OCI-LY1 (cell line): ENCODE results near the gene C6orf141.

Source experiments
- H2AFZ ChIP-seq: fragments of 200-600 bp; sonication (generic), shearing (Covaris generic); 2 replicates; pipeline ENCODE4 v1.6.0; 2014; ENCODE audit warnings: antibody characterized with exemption, mild to moderate bottlenecking, low read length
- H3F3A ChIP-seq: fragments of 200-600 bp; sonication (generic), shearing (Covaris generic); 2 replicates; pipeline ENCODE4 v1.6.0; 2014; ENCODE audit warnings: mild to moderate bottlenecking, antibody characterized with exemption, low read length, moderate library complexity; ENCODE audit not compliant: insufficient read depth
- H3K27ac ChIP-seq: fragments of 200-600 bp; sonication (generic); 2 replicates; pipeline ENCODE4 v1.5.1; 2014; ENCODE audit warnings: low read length, mixed run types, mild to moderate bottlenecking, low read depth; ENCODE audit not compliant: poor library complexity, severe bottlenecking
- H3K27me3 ChIP-seq: fragments of 200-600 bp; sonication (generic); 2 replicates; pipeline ENCODE4 v1.6.0; 2014; ENCODE audit warnings: antibody characterized with exemption, mild to moderate bottlenecking, low read length, moderate library complexity; ENCODE audit not compliant: insufficient read depth
- H3K36me3 ChIP-seq: fragments of 200-600 bp; sonication (generic); 2 replicates; pipeline ENCODE4 v1.6.1; 2014; ENCODE audit warnings: mild to moderate bottlenecking, antibody characterized with exemption, low read length, moderate library complexity, mixed read lengths; ENCODE audit not compliant: insufficient read depth
- H3K4me1 ChIP-seq: fragments of 200-600 bp; sonication (generic); 2 replicates; pipeline ENCODE4 v1.5.1; 2014; ENCODE audit warnings: mild to moderate bottlenecking, low read length, moderate library complexity; ENCODE audit not compliant: insufficient read depth, severe bottlenecking
- H3K4me2 ChIP-seq: fragments of 200-600 bp; sonication (generic), shearing (Covaris generic); 2 replicates; pipeline ENCODE4 v1.6.1; 2014; ENCODE audit warnings: low read length
- H3K4me3 ChIP-seq: fragments of 200-600 bp; sonication (generic); 2 replicates; pipeline ENCODE4 v1.5.1; 2014; ENCODE audit warnings: low read length, low read depth, mild to moderate bottlenecking, mixed read lengths; ENCODE audit not compliant: poor library complexity, severe bottlenecking
- H3K79me2 ChIP-seq: fragments of 200-600 bp; shearing (Covaris generic); 2 replicates; pipeline ENCODE4 v1.6.1; 2016; ENCODE audit warnings: mixed run types, low read length, mixed read lengths; ENCODE audit not compliant: insufficient read depth
- H3K9ac ChIP-seq: fragments of 200-600 bp; sonication (generic), shearing (Covaris generic); 2 replicates; pipeline ENCODE4 v1.6.1; 2014; ENCODE audit warnings: mild to moderate bottlenecking, low read length, mixed read lengths
- H3K9me2 ChIP-seq: fragments of 200-600 bp; sonication (generic), shearing (Covaris generic); 2 replicates; pipeline ENCODE4 v1.6.1; 2014; ENCODE audit warnings: low read depth, mild to moderate bottlenecking, low read length, mixed read lengths
- H3K9me3 ChIP-seq: fragments of 200-600 bp; shearing (Covaris generic); 2 replicates; pipeline ENCODE4 v1.6.1; 2014; ENCODE audit warnings: low read length, mixed read lengths
- H4K20me1 ChIP-seq: fragments of 200-600 bp; sonication (generic), shearing (Covaris generic); 2 replicates; pipeline ENCODE4 v1.6.0; 2016; ENCODE audit warnings: mild to moderate bottlenecking, low read length; ENCODE audit not compliant: insufficient read depth
- EZH2 ChIP-seq: fragments of 200-600 bp; sonication (generic), shearing (Covaris generic); IDR thresholded peaks from 2 replicates; pipeline ENCODE4 v1.8.0; 2017; ENCODE audit warnings: borderline replicate concordance, mixed run types, mild to moderate bottlenecking, antibody characterized with exemption, low read length, moderate library complexity, mixed read lengths
- TF ChIP-seq, protein P1 (sequence below): fragments of 200-600 bp; sonication (generic), shearing (Covaris generic); IDR thresholded peaks from 2 replicates; pipeline ENCODE4 v1.5.1; 2017; ENCODE audit warnings: mild to moderate bottlenecking, antibody characterized with exemption, low read length, moderate library complexity, mixed read lengths

C6orf141 gene

DNA sequence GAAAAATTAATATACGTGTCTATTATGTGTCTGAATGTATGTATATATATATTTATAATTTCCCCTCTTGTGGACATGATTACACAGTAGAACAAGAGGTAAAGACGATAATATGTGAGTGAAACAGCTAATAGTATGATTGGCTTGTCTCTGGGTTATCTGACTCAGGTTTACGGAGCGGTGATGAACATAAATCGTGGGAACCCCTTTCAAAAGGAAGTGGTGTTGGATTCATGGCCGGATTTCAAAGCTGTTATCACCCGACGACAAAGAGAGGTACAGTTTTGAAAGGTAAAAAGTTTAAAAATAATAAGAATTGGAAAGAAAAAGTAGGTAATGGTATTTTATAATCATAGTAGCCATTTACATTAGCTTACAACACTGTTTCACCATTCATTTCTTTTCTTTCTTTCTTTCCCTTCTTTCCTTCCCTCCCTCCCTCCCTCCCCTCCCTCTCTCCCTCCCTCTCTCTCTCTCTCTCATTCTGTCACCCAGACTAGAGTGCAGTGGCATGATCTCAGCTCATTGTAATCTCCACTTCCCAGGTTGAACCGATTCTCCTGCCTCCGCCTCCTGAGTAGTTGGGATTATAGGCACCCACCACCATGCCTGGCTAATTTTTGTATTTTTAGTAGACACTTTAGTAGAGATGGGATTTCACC lies 34.9 kb upstream of the C6orf141 start:
- Histone ChIP-seq H3K36me3 (no peaks in the 10 kb centered on the region), H3F3A (no peaks in the 10 kb centered on the region), H3K9me3 (no peaks in the 10 kb centered on the region), H3K9ac (no peak overlapping the region), H4K20me1 (no peaks in the 10 kb centered on the region), H2AFZ (no peak overlapping the region), H3K4me2 (no peak overlapping the region), H3K4me1 (no peaks in the 10 kb centered on the region), H3K27ac (no peak overlapping the region), H3K27me3 (no peaks in the 10 kb centered on the region), H3K79me2 (no peaks in the 10 kb centered on the region), H3K9me2 (no peaks in the 10 kb centered on the region), H3K4me3 (no peak overlapping the region)
- TF ChIP-seq, protein P1, sequence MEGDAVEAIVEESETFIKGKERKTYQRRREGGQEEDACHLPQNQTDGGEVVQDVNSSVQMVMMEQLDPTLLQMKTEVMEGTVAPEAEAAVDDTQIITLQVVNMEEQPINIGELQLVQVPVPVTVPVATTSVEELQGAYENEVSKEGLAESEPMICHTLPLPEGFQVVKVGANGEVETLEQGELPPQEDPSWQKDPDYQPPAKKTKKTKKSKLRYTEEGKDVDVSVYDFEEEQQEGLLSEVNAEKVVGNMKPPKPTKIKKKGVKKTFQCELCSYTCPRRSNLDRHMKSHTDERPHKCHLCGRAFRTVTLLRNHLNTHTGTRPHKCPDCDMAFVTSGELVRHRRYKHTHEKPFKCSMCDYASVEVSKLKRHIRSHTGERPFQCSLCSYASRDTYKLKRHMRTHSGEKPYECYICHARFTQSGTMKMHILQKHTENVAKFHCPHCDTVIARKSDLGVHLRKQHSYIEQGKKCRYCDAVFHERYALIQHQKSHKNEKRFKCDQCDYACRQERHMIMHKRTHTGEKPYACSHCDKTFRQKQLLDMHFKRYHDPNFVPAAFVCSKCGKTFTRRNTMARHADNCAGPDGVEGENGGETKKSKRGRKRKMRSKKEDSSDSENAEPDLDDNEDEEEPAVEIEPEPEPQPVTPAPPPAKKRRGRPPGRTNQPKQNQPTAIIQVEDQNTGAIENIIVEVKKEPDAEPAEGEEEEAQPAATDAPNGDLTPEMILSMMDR: no peak
- TF ChIP-seq EZH2: no peak

DNA sequence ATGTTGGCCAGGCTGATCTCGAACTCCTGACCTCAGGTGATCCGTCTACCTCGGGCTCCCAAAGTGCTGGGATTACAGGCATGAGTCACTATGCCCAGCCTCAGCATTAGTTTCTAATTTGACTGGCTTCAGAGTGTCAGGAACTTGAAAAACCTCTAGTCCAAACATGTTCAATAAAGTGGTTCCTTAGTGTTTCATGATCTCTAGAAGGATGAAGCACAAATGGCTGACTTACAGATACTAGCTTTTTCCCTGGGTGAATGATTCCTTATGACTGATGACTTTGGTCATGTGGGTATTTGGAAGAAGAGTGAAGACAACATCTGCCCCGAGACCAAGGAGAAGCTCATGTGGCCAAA lies 34.3 kb upstream of the C6orf141 start:
- TF ChIP-seq EZH2: no peak
- TF ChIP-seq, protein P1: no peak
- Histone ChIP-seq H3K4me3 (no peak overlapping the region), H3K27me3 (no peaks in the 10 kb centered on the region), H3K9me2 (no peaks in the 10 kb centered on the region), H3K4me2 (no peak overlapping the region), H3K27ac (no peak overlapping the region), H3K9ac (no peak overlapping the region), H3K9me3 (no peaks in the 10 kb centered on the region), H2AFZ (no peak overlapping the region), H4K20me1 (no peaks in the 10 kb centered on the region), H3K36me3 (no peaks in the 10 kb centered on the region), H3K79me2 (no peaks in the 10 kb centered on the region), H3F3A (no peaks in the 10 kb centered on the region), H3K4me1 (no peaks in the 10 kb centered on the region)

DNA sequence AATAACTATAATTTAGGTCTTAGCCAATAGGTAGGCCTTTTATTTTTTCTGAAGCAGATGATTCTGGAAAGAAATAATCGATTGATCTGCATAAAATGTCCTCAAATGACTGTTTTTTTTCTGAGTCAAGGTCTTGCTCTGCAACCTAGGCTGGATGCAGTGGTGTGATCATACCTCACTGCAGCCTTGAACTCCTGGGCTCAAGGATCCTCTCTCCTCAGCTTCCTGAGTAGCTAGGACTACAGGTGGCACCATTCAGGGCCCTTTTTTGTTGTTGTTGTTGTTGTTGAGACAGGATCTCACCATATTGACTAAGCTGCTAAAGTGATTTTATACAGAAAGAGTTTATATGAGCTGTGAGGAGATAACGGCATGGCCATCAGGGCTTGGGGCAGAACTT lies 32.5 kb upstream of the C6orf141 start:
- H3K4me2 ChIP-seq: no peak overlapping the region
- TF ChIP-seq EZH2: no peak
- TF ChIP-seq, protein P1: no peak
- H3K36me3 ChIP-seq: no peaks in the 10 kb centered on the region
- H3K9me3 ChIP-seq: no peaks in the 10 kb centered on the region
- no peaks in the 10 kb centered on the region for H3F3A ChIP-seq
- no peaks in the 10 kb centered on the region for H3K9me2 ChIP-seq
- H3K4me1 ChIP-seq: no peaks in the 10 kb centered on the region
- H3K9ac ChIP-seq: no peak overlapping the region
- no peak overlapping the region for H2AFZ ChIP-seq
- H4K20me1 ChIP-seq: no peaks in the 10 kb centered on the region
- H3K4me3 ChIP-seq: no peak overlapping the region
- H3K79me2 ChIP-seq: no peaks in the 10 kb centered on the region
- H3K27me3 ChIP-seq: no peaks in the 10 kb centered on the region
- H3K27ac ChIP-seq: no peak overlapping the region
